H1 (cell line): ENCODE results near the gene APP. TPM values are rescaled to one million over a fixed set of nuclear protein-coding genes. Genes with fewer than 3 reads are reported as not detected.

Source experiments
- CTCF ChIA-PET: fragments of 300-600 bp; sonication (Branson Sonifier 250); formaldehyde crosslinking; loops from one replicate; lab custom pipeline; 2021; ENCODE audit not compliant: partially characterized antibody; lab: Charles Lee
- POLR2A ChIA-PET: fragments of 300-600 bp; sonication (Branson Sonifier 250); formaldehyde crosslinking; loops from one replicate; lab custom pipeline; 2021; ENCODE audit warnings: inconsistent platforms; ENCODE audit not compliant: partially characterized antibody; lab: Charles Lee
- DNase-seq, 2 experiments: peaks; one replicate each; pipeline versions ENCODE4 v3.0.0 to v3.0.0-alpha.2; 2010 to 2022; ENCODE audit warnings: low spot score in 2 of 2, low read depth in 1 of 2, mixed read lengths in 1 of 2
- FAIRE-seq: peaks from 2 replicates; lab custom pipeline; 2011; peaks lifted over from hg19 to GRCh38; lab: Jason Lieb, UNC
- H2AFZ ChIP-seq: 2 replicates; pipeline ENCODE4 v1.8.1; 2012; ENCODE audit warnings: low read length, inconsistent platforms
- H2AK5ac ChIP-seq: 2 replicates; pipeline ENCODE4 v1.6.1; 2013; ENCODE audit warnings: low read depth, low read length
- H2BK120ac ChIP-seq: replicated peaks from 2 replicates; pipeline ENCODE3; 2013; ENCODE audit warnings: low read depth, low read length, inconsistent platforms
- H2BK12ac ChIP-seq: 2 replicates; pipeline ENCODE4 v1.6.1; 2013; ENCODE audit warnings: low read depth, low read length
- H2BK15ac ChIP-seq: 2 replicates; pipeline ENCODE4 v1.6.1; 2013; ENCODE audit warnings: low read length
- H2BK20ac ChIP-seq: 2 replicates; pipeline ENCODE4 v1.6.1; 2013; ENCODE audit warnings: low read length
- H2BK5ac ChIP-seq: 2 replicates; pipeline ENCODE4 v1.6.1; 2013; ENCODE audit warnings: low read depth, low read length
- H3K14ac ChIP-seq: 2 replicates; pipeline ENCODE4 v1.6.1; 2013; ENCODE audit warnings: inconsistent platforms; ENCODE audit not compliant: insufficient read length
- H3K18ac ChIP-seq: 2 replicates; pipeline ENCODE4 v1.6.1; 2013; ENCODE audit warnings: low read length; ENCODE audit errors: extremely low read depth
- H3K23ac ChIP-seq: 2 replicates; pipeline ENCODE4 v1.6.1; 2013; ENCODE audit warnings: inconsistent platforms; ENCODE audit not compliant: insufficient read length
- H3K23me2 ChIP-seq: 2 replicates; pipeline ENCODE4 v1.6.1; 2013; ENCODE audit warnings: low read depth, low read length
- H3K27ac ChIP-seq: 2 replicates; pipeline ENCODE4 v1.6.1; 2011; ENCODE audit warnings: low read depth, low read length, inconsistent platforms
- H3K27me3 ChIP-seq, 4 experiments: replicated peaks in 1 of 4; 1 replicate in 1 of 4; 2 replicates in 3 of 4; pipeline versions ENCODE4 v1.6.1 to v1.8.1; 2011 to 2013; ENCODE audit warnings: low read length in 3 of 4, mild to moderate bottlenecking in 3 of 4, inconsistent platforms in 2 of 4, mixed read lengths in 2 of 4, moderate library complexity in 1 of 4; ENCODE audit not compliant: control insufficient read depth in 3 of 4, insufficient read depth in 3 of 4; ENCODE audit errors: extremely low read depth in 1 of 4
- H3K36me3 ChIP-seq, 4 experiments: 2 replicates each; pipeline versions ENCODE4 v1.6.1 to v1.8.1; 2011 to 2013; ENCODE audit warnings: mild to moderate bottlenecking in 4 of 4, low read length in 3 of 4, moderate library complexity in 2 of 4, control low read depth in 1 of 4, inconsistent platforms in 1 of 4; ENCODE audit not compliant: insufficient read depth in 4 of 4, control insufficient read depth in 2 of 4
- H3K4ac ChIP-seq: replicated peaks from 2 replicates; pipeline ENCODE3; 2013; ENCODE audit warnings: low read length, low read depth, mixed read lengths, inconsistent platforms; ENCODE audit not compliant: insufficient read length
- H3K4me1 ChIP-seq, 4 experiments: replicated peaks in 1 of 4; 1 replicate in 1 of 4; 2 replicates in 3 of 4; pipeline versions ENCODE4 v1.6.1 to v1.8.1; 2011 to 2013; ENCODE audit warnings: low read length in 3 of 4, inconsistent platforms in 2 of 4, mixed read lengths in 1 of 4; ENCODE audit not compliant: insufficient read depth in 4 of 4, control insufficient read depth in 3 of 4
- H3K4me2 ChIP-seq, 2 experiments: 2 replicates each; pipeline versions ENCODE4 v1.6.1 to v1.8.1; 2011 to 2013; ENCODE audit warnings: low read depth in 2 of 2, low read length in 2 of 2, control low read depth in 1 of 2, inconsistent platforms in 1 of 2, mild to moderate bottlenecking in 1 of 2; ENCODE audit not compliant: insufficient read depth in 1 of 2
- H3K4me3 ChIP-seq, 4 experiments: fragments of 200-600, 300-600 bp in 1 of 4; sonication (generic), shearing (Covaris generic), sonication (Bioruptor Twin) in 1 of 4; 2 replicates each; pipeline versions ENCODE4 v1.5.1 to v1.8.1; 2011 to 2016; ENCODE audit warnings: low read length in 4 of 4, low read depth in 3 of 4, control low read depth in 2 of 4, inconsistent platforms in 2 of 4, mild to moderate bottlenecking in 2 of 4, mixed read lengths in 1 of 4, moderate library complexity in 1 of 4; ENCODE audit not compliant: insufficient read depth in 2 of 4; ENCODE audit errors: extremely low read depth in 1 of 4
- H3K56ac ChIP-seq: replicated peaks from 2 replicates; pipeline ENCODE3; 2013; ENCODE audit warnings: low read depth, mild to moderate bottlenecking, mixed read lengths, low read length, inconsistent platforms; ENCODE audit not compliant: insufficient read length
- H3K79me1 ChIP-seq: 2 replicates; pipeline ENCODE4 v1.6.1; 2013; ENCODE audit warnings: low read depth, low read length, control low read depth
- H3K79me2 ChIP-seq, 2 experiments: 2 replicates each; pipeline versions ENCODE4 v1.6.1 to v1.8.1; 2012 to 2013; ENCODE audit warnings: low read length in 2 of 2, mild to moderate bottlenecking in 2 of 2, inconsistent platforms in 1 of 2; ENCODE audit not compliant: insufficient read depth in 2 of 2, control insufficient read depth in 1 of 2
- H3K9ac ChIP-seq, 4 experiments: replicated peaks in 1 of 4; 1 replicate in 1 of 4; 2 replicates in 3 of 4; pipeline versions ENCODE4 v1.6.1 to v1.8.1; 2011 to 2013; ENCODE audit warnings: low read depth in 3 of 4, low read length in 3 of 4, control low read depth in 2 of 4, mild to moderate bottlenecking in 2 of 4, moderate library complexity in 2 of 4, inconsistent platforms in 1 of 4; ENCODE audit errors: extremely low read depth in 1 of 4
- H3K9me3 ChIP-seq, 2 experiments: 2 replicates each; pipeline versions ENCODE4 v1.6.1 to v1.8.1; 2012 to 2013; ENCODE audit warnings: mild to moderate bottlenecking in 2 of 2, moderate library complexity in 2 of 2, control low read depth in 1 of 2, inconsistent platforms in 1 of 2, low read depth in 1 of 2, low read length in 1 of 2, mixed read lengths in 1 of 2; ENCODE audit not compliant: insufficient read depth in 2 of 2
- H4K20me1 ChIP-seq, 2 experiments: replicated peaks in 1 of 2; 2 replicates each; pipeline versions ENCODE3 to v1.8.1; 2011 to 2013; ENCODE audit warnings: inconsistent platforms in 2 of 2, low read length in 2 of 2, mild to moderate bottlenecking in 1 of 2; ENCODE audit not compliant: insufficient read depth in 2 of 2, control insufficient read depth in 1 of 2
- H4K5ac ChIP-seq: 2 replicates; pipeline ENCODE4 v1.6.1; 2013; ENCODE audit warnings: low read length, low read depth, mixed read lengths, inconsistent platforms; ENCODE audit not compliant: insufficient read length
- H4K8ac ChIP-seq: 2 replicates; pipeline ENCODE4 v1.8.0; 2013; ENCODE audit warnings: mild to moderate bottlenecking, moderate library complexity, low read length, inconsistent platforms; ENCODE audit not compliant: insufficient read depth; ENCODE audit errors: extremely low read depth
- H4K91ac ChIP-seq: replicated peaks from 2 replicates; pipeline ENCODE3; 2013; ENCODE audit warnings: low read length, mixed read lengths, inconsistent platforms; ENCODE audit not compliant: insufficient read length
- JUND ChIP-seq: IDR thresholded peaks from 2 replicates; pipeline ENCODE4 v1.6.1; 2011; ENCODE audit warnings: mild to moderate bottlenecking, improper control_type of control experiment, low read length
- RBBP5 ChIP-seq: IDR thresholded peaks from 2 replicates; pipeline ENCODE4 v1.7.1; 2012; ENCODE audit warnings: low read depth, mild to moderate bottlenecking, inconsistent platforms, low read length, moderate library complexity, borderline replicate concordance
- SP1 ChIP-seq: IDR thresholded peaks from 2 replicates; pipeline ENCODE4 v1.6.1; 2011; ENCODE audit warnings: low read depth, low read length
- TBP ChIP-seq: IDR thresholded peaks from 2 replicates; pipeline ENCODE4 v1.6.1; 2011; ENCODE audit warnings: low read depth, low read length, improper control_type of control experiment
- WGBS, 2 experiments: shearing (Covaris generic) in 1 of 2; methylation state at CpG; one replicate each; pipeline versions ENCODE4 v1.1.6 to v1.1.7; 2013 to 2015; ENCODE audit warnings: low lambda C conversion rate in 2 of 2, mixed read lengths in 2 of 2, inconsistent platforms in 1 of 2, low coverage in 1 of 2, missing lambda C conversion rate in 1 of 2; ENCODE audit not compliant: insufficient replicate concordance in 2 of 2, insufficient coverage in 1 of 2, insufficient read length in 1 of 2; ENCODE audit errors: extremely low coverage in 1 of 2, missing lambda C conversion rate in 1 of 2; 5-methylcytosine and 5-hydroxymethylcytosine counted together
- polyA plus RNA-seq, 7 experiments: library from polyadenylated mRNA; depleted of rRNA in 3 of 7; stranded (reverse) in 5 of 7; unstranded in 2 of 7; fragments of >200 nt in 5 of 7; fragments of 200-250 nt in 2 of 7; gene quantifications; 1 replicate in 5 of 7; 2 replicates in 1 of 7; 4 replicates in 1 of 7; pipeline versions ENCODE4 v1.2.1 to v1.2.3, GENCODE V29; 2011 to 2013; ENCODE audit warnings: missing spikeins in 2 of 7, mixed read lengths in 2 of 7
- total RNA-seq: library from RNA; stranded (reverse); fragmentation: NEBNext Ultra II Directional; extraction: Animal tissue kit (Norgen Biotek cat#: 25700); gene quantifications from 2 replicates; pipeline ENCODE4 v1.2.1, GENCODE V29; 2021

APP gene
- total and polyA plus RNA-seq, 2 of the 8 experiments (the other 6 are each of a cell fraction or from before 2014, with no cell fraction given) = 375 to 551 TPM

GRCh38 chr21:25939396-25939761, 231.2 kb downstream of the APP start:
- no peaks in the 10 kb centered on the region; the same call in 1 of the 2 replicates for H3K79me1 ChIP-seq
- H2BK12ac ChIP-seq = no peak overlapping the region
- no peak overlapping the region for H3K56ac ChIP-seq
- H3K4me1 ChIP-seq = no peaks in the 10 kb centered on the region
- peaks cover 0 to 4% of the 10 kb centered on the region in 2 experiments for H4K20me1 ChIP-seq
- no peak overlapping the region for H3K4me3 ChIP-seq
- no peak overlapping the region for H2BK20ac ChIP-seq
- H4K5ac ChIP-seq = no peak overlapping the region
- 92% methylated on average over 1 of the region's 1 CpG; no CpG with 5 or more reads in 1 of the 2 experiments for WGBS, 2 experiments
- H3K27me3 ChIP-seq = no peaks in the 10 kb centered on the region
- no peak overlapping the region for H3K9ac ChIP-seq
- H2AFZ ChIP-seq = no peak overlapping the region
- no peak overlapping the region for H4K91ac ChIP-seq
- no peak overlapping the region for H3K14ac ChIP-seq
- POLR2A ChIA-PET = no interaction called here
- no peak overlapping the region for H2BK15ac ChIP-seq
- H2BK5ac ChIP-seq = no peak overlapping the region
- FAIRE-seq (no peak), DNase-seq (no peak)
- H4K8ac ChIP-seq = no peak overlapping the region
- no peaks in the 10 kb centered on the region for H3K9me3 ChIP-seq
- H3K79me2 ChIP-seq = 0 out of 4 replicates have a peak, but pooled peaks cover 0 to 16% of the 10 kb centered on the region in 2 experiments
- H3K4ac ChIP-seq = no peak overlapping the region
- H3K36me3 ChIP-seq = no peaks in the 10 kb centered on the region; a peak in 1 of 8 replicates
- no peak overlapping the region for H3K18ac ChIP-seq
- CTCF ChIA-PET = interaction anchor here (0.5 to 0.6 kb wide), 2 partner anchors 41 to 777 kb away, joined by 3 read pairs; no protein-coding TSS in a partner anchor
- H3K23me2 ChIP-seq = no peaks in the 10 kb centered on the region
- TF ChIP-seq TBP = no peak
- TF ChIP-seq RBBP5 = no peak
- no peak for TF ChIP-seq JUND
- TF ChIP-seq SP1 = no peak
- H2AK5ac ChIP-seq = no peak overlapping the region
- H2BK120ac ChIP-seq = no peak overlapping the region
- H3K23ac ChIP-seq = no peak overlapping the region
- no peak overlapping the region for H3K27ac ChIP-seq
- no peak overlapping the region for H3K4me2 ChIP-seq
